ENCODE results near the gene GALNT6. TPM values are rescaled to one million over a fixed set of nuclear protein-coding genes. Genes with fewer than 3 reads are reported as not detected.

Gene GALNT6
- total and polyA plus RNA-seq, 2 experiments from 2014 or later = 28.4 to 30.7 TPM

DNA sequence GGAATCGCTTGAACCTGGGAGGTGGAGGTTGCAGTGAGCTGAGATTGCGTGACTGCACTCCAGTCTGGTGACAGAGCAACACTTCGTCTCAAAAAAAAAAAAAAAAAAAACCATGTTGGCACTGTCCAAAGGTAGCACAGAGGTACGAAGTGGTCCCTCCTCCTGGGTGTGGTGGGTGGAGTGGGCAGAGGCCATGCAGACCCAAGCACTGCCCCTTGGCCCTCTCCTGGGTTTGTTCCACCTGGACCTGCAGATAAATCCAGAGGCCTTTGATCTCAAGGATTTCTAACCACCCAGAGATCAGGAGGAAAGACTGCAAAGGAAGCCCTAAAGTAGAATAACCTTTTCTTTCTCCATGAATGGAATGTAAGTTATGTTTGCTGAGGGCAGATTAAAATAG lies 8.7 kb upstream of the GALNT6 start:
- H3K36me3 ChIP-seq (replicated peaks; ENCODE audit: insufficient read depth, low read depth) = no peaks in the 10 kb centered on the region
- no peak for TF ChIP-seq EZH2 (IDR thresholded peaks at IDR 0.05; ENCODE audit: borderline replicate concordance)
- no peak for TF ChIP-seq EZH2phosphoT487 (IDR thresholded peaks at IDR 0.05; ENCODE audit: low read depth, severe bottlenecking, unreplicated experiment)
- TF ChIP-seq, protein P1, sequence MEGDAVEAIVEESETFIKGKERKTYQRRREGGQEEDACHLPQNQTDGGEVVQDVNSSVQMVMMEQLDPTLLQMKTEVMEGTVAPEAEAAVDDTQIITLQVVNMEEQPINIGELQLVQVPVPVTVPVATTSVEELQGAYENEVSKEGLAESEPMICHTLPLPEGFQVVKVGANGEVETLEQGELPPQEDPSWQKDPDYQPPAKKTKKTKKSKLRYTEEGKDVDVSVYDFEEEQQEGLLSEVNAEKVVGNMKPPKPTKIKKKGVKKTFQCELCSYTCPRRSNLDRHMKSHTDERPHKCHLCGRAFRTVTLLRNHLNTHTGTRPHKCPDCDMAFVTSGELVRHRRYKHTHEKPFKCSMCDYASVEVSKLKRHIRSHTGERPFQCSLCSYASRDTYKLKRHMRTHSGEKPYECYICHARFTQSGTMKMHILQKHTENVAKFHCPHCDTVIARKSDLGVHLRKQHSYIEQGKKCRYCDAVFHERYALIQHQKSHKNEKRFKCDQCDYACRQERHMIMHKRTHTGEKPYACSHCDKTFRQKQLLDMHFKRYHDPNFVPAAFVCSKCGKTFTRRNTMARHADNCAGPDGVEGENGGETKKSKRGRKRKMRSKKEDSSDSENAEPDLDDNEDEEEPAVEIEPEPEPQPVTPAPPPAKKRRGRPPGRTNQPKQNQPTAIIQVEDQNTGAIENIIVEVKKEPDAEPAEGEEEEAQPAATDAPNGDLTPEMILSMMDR (IDR thresholded peaks at IDR 0.05; ENCODE audit: poor library complexity) = no peak
- H3K4me1 ChIP-seq (ENCODE audit: insufficient read depth) = peaks cover 30% of the 10 kb centered on the region
- H3K9me3 ChIP-seq (ENCODE audit: low read depth) = no peaks in the 10 kb centered on the region
- H3K79me2 ChIP-seq = no peaks in the 10 kb centered on the region
- H3K4me3 ChIP-seq = no peak overlapping the region
- WGBS (ENCODE audit: low lambda C conversion rate, missing lambda C conversion rate) = 49% methylated on average over 4 of the region's 4 CpGs
- H3K27me3 ChIP-seq = no peaks in the 10 kb centered on the region
- peak; percentile 49 for DNase-seq (ENCODE audit: low spot score)
- H2AFZ ChIP-seq = no peak overlapping the region
- peak overlapping the region; percentile 80 for H3K27ac ChIP-seq
- no peaks in the 10 kb centered on the region for H4K20me1 ChIP-seq (ENCODE audit: insufficient read depth, poor library complexity, severe bottlenecking)
- H3K9me2 ChIP-seq (replicated peaks; ENCODE audit: insufficient read depth) = no peaks in the 10 kb centered on the region
- H3K4me2 ChIP-seq = no peak overlapping the region

GRCh38 chr12:51397670-51398069 lies 6.5 kb upstream of the GALNT6 start:
- WGBS (ENCODE audit: low lambda C conversion rate, missing lambda C conversion rate) = 36% methylated on average over 4 of the region's 4 CpGs
- H3K27ac ChIP-seq = no peak overlapping the region
- H3K4me1 ChIP-seq (ENCODE audit: insufficient read depth) = peaks cover 22% of the 10 kb centered on the region
- H3K9me3 ChIP-seq (ENCODE audit: low read depth) = no peaks in the 10 kb centered on the region
- no peaks in the 10 kb centered on the region for H3K9me2 ChIP-seq (replicated peaks; ENCODE audit: insufficient read depth)
- H3K27me3 ChIP-seq = no peaks in the 10 kb centered on the region
- peak overlapping the region; percentile 16 for H3K4me2 ChIP-seq
- no peaks in the 10 kb centered on the region for H4K20me1 ChIP-seq (ENCODE audit: insufficient read depth, poor library complexity, severe bottlenecking)
- H3K79me2 ChIP-seq = no peaks in the 10 kb centered on the region
- H3K36me3 ChIP-seq (replicated peaks; ENCODE audit: insufficient read depth, low read depth) = no peaks in the 10 kb centered on the region
- H2AFZ ChIP-seq = no peak overlapping the region
- TF ChIP-seq EZH2phosphoT487 (IDR thresholded peaks at IDR 0.05; ENCODE audit: low read depth, severe bottlenecking, unreplicated experiment) (no peak), EZH2 (IDR thresholded peaks at IDR 0.05; ENCODE audit: borderline replicate concordance) (no peak)
- TF ChIP-seq, protein P1 (IDR thresholded peaks at IDR 0.05; ENCODE audit: poor library complexity) = no peak
- no peak overlapping the region for H3K4me3 ChIP-seq
- no peak for DNase-seq (ENCODE audit: low spot score)

- TF ChIP-seq, protein P1 (IDR thresholded peaks at IDR 0.05; ENCODE audit: poor library complexity) = no peak
- TF ChIP-seq EZH2phosphoT487 (IDR thresholded peaks at IDR 0.05; ENCODE audit: low read depth, severe bottlenecking, unreplicated experiment) (no peak), EZH2 (IDR thresholded peaks at IDR 0.05; ENCODE audit: borderline replicate concordance) (no peak)
Observed at GRCh38 chr12:51395283-51396230, 4.4 kb upstream of the GALNT6 start.

More at GRCh38 chr12:51395283-51396230, 4.4 kb upstream of the GALNT6 start:
- H3K4me3 ChIP-seq = no peak overlapping the region
- no peaks in the 10 kb centered on the region for H3K9me2 ChIP-seq (replicated peaks; ENCODE audit: insufficient read depth)
- H4K20me1 ChIP-seq (ENCODE audit: insufficient read depth, poor library complexity, severe bottlenecking) = no peaks in the 10 kb centered on the region
- peaks cover 26% of the 10 kb centered on the region for H3K4me1 ChIP-seq (ENCODE audit: insufficient read depth)
- DNase-seq (ENCODE audit: low spot score) = no peak
- H3K4me2 ChIP-seq = no peak overlapping the region
- WGBS (ENCODE audit: low lambda C conversion rate, missing lambda C conversion rate) = 65% methylated on average over 7 of the region's 8 CpGs
- H3K9me3 ChIP-seq (ENCODE audit: low read depth) = no peaks in the 10 kb centered on the region
- no peak overlapping the region for H2AFZ ChIP-seq
- H3K79me2 ChIP-seq = no peaks in the 10 kb centered on the region
- no peak overlapping the region for H3K27ac ChIP-seq
- no peaks in the 10 kb centered on the region for H3K27me3 ChIP-seq
- no peaks in the 10 kb centered on the region for H3K36me3 ChIP-seq (replicated peaks; ENCODE audit: insufficient read depth, low read depth)

Data from hepatocyte (in vitro differentiated cells).